HuH-7 (cell line): ENCODE results near the gene EPHA6.
"Not testable (repeated sequence)": the region's sequence is repeated elsewhere in the genome, so short reads cannot be mapped to it uniquely, and the experiment has no call there.

Source experiments
- DNase-seq: peaks from one replicate; pipeline ENCODE4 v3.0.0; 2011; ENCODE audit warnings: low spot score

Gene EPHA6

DNA sequence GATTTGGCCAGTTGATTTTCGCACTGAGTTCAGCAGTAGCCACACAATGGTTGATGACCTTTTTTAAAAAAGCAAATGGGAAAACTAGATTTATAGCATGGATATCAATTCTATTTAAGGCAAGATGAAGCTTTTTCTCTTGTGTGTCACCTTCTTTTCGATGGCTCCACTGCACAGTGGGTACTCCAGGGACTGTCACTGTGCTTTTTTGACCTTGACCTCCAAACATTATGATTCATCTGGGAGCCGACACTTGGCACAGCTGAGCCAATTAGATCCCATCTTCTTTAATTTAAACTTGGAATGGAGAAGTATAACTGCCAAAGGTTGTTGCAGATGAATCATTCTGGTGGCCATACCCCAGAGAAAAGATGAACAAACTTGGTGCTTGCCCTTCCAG lies 367.3 kb downstream of the EPHA6 start:
- no peak for DNase-seq

DNA sequence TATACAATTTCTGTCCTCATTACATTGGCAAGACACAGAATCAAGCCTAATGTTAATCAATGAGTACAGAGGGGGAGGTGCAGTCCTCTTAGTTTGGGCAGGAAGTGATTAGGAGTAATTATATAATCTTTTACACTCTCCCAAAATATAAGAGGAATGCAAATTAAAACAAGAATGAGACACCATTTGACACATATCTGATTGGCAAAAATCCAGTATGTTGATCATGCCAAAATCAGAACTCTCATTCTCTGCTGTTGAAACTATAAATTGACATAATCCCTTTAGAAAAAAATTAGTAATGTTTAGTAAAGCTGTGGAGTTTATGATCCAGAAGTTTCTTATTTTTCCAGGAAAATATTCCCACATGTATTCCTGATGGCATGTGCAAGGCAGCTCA lies 373.4 kb downstream of the EPHA6 start:
- DNase-seq: no peak

- no peak for DNase-seq
Measured at GRCh38 chr3:97189835-97190234, 375.4 kb downstream of the EPHA6 start.

- DNase-seq: no peak
Measured at GRCh38 chr3:97197083-97197482, 382.7 kb downstream of the EPHA6 start.

- no peak for DNase-seq
Measured at GRCh38 chr3:97197830-97198229, 383.4 kb downstream of the EPHA6 start.

GRCh38 chr3:97200387-97200786 lies 386.0 kb downstream of the EPHA6 start:
- no peak for DNase-seq

DNA sequence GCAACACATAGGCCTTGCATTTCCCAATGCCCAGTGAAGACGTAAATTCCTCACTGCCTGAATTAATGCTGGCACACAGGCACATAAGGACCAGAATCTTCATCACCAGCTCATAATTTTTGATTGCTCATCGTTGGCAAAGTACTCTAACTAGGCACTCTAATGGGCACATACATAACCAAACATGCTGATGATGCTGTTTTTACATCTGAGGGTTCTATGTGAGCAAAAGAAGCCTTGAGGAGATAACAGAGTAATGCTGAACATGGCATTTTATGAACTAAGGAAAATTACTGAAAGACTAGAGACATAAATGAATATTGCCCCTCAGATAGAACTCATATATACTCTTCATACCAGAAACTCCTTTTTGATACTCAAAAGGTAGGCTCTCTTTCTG lies 387.4 kb downstream of the EPHA6 start:
- no peak for DNase-seq

DNA sequence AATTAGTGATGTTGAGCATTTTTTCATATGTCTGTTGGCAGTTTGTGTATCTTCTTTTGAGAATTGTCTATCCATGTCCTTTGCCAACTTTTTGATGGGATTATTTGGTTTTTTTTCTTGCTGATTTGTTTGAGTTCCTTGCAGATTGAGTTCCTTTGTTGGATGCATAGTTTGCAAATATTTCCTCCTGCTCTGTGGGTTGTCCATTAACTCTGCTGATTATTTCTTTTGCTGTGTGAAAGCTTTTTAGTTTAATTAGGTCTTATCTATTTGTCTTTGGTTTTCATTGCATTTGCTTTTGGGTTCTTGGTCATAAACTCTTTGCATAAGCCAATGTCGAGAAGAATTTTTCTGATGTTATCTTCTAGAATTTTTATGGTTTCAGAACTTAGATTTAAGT lies 414.6 kb downstream of the EPHA6 start:
- no peak for DNase-seq

GRCh38 chr3:97230486-97230885 lies 416.1 kb downstream of the EPHA6 start:
- no peak for DNase-seq

GRCh38 chr3:97232393-97233034 lies 418.1 kb downstream of the EPHA6 start:
- no peak for DNase-seq

DNA sequence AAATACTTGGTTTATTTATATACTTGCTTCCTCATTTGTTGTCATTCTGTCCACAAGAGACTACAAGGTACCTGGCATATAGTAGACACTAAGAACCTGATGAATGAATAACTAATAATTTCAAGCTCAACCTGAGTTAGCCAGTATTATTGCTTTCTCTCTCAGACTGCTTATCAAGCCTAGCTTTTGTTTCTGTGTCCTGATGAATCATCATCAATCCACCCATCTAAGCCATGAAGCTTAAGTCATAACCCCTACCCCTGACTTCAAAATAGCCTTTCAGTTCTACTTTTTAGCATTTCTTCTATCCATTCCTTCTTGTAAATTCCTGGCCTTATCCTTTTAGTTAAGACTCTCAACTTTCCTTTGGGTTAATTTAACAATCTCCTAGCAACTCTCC lies 420.8 kb downstream of the EPHA6 start:
- no peak for DNase-seq

GRCh38 chr3:97235611-97236315 lies 421.4 kb downstream of the EPHA6 start:
- no peak for DNase-seq

- no peak for DNase-seq
Measured at GRCh38 chr3:97241417-97241816, 427.0 kb downstream of the EPHA6 start.

DNA sequence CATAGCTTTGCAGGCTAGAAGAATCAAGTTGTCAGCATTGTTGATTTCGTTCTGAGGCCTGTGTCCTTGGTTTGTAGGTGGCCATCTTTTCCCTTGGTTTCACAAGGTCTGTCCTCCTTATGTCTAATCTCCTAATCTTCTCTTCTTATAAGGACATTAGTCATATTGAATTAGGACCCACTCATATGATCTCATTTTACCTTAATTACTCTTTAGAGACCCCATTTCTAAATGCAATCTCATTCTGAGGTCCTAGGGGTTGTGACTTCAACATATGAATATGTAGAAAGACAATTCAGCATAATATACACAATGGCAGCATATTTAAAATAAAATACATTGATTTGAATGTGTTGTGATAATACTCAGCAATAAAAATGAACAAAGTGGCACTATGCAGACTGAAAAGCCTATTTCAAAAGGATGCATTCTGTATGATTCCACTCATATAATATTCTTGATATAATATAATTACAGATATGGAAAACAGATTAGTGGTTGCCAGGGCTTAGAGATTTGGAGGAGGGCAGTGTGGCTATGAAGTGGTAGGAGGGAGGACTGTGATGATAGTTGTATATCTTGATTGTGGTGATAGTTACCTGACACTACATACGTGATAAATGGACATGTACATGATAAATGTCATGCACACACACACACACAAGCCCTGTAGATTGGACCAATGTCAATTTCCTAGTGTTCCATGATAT lies 431.0 kb downstream of the EPHA6 start:
- DNase-seq: no peak

DNA sequence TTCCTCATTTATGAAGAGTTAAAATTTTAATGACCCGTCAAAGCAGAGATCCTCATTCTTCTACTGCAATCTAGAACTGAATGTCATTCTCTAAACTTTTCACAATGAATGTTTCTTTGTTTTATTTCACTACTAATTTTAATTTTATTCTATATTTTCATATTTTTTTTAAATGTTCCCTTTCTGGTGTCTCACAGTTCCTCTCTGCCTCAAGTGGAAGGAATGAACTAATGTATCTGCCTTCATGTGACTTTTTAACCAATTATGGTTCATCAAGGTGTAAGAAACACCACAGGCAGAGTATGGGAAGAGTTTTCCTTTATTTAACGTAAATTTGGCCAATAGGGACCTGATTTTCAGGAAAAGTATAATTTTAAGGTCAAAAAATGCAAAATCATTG lies 441.7 kb downstream of the EPHA6 start:
- no peak for DNase-seq

DNA sequence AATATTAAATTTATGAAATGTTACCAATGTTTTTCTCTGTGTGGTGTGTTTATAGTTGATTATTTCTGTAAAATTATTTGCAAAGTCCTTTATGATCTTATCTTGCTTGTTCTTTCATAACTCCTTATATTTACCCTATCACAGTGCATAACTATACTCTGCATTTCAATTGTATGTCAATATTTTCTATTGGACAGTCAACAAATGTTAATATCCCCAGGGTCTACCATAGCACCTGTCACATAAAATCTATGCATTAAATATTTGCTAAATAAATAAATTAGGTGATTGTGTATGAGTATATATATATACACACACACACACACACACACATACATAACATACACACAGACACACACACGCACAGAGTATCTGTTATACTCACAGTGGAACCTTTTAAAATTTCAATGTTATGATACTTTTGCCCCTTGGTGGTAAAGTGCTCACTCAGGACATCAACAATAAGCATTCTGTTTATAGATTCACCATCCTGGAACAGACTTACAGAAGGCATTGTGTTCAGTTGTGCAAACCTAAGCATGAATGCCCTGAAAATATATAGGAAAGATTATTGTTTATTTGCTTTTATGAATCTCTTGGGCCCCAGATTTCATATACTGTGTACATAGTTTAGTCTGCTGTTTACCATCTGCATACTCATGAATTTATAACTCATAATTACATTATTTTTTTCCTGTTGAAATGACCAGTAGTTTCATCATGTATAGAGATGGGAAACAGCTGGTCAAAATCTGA lies 443.7 kb downstream of the EPHA6 start:
- no peak for DNase-seq

DNA sequence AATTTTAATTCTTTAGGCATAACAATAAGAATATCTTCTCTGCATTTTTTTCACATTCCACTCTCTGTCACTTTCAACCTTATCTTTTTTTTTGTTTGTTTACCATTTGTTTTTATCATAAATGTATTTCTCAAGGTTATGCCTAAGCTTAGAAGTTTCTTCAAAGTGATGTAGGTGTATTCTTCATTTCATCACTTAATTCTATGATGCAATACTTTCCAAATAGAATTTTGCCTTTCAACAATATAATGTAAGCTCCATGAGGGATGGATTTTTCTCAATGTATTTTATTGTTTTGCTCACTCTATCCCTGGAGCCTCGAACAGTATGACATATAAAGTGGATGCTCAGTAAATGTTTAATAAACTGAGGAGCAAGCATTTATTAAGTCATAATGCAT lies 444.9 kb downstream of the EPHA6 start:
- no peak for DNase-seq

GRCh38 chr3:97264180-97264579 lies 449.8 kb downstream of the EPHA6 start:
- DNase-seq: no peak

- peak; percentile 32 for DNase-seq
Measured at GRCh38 chr3:97265237-97266005, 451.0 kb downstream of the EPHA6 start.

GRCh38 chr3:97269202-97269601 lies 454.8 kb downstream of the EPHA6 start:
- no peak for DNase-seq

GRCh38 chr3:97276879-97277550 lies 462.6 kb downstream of the EPHA6 start:
- DNase-seq: not testable (repeated sequence)
